ENCODE data around the gene CTCFL. TPM values are rescaled to one million over a fixed set of nuclear protein-coding genes. Genes with fewer than 3 reads are reported as not detected.

Gene CTCFL
- total RNA-seq, 4 donors from 2014 or later = 0.13 to 0.46 TPM; not detected in 2

DNA sequence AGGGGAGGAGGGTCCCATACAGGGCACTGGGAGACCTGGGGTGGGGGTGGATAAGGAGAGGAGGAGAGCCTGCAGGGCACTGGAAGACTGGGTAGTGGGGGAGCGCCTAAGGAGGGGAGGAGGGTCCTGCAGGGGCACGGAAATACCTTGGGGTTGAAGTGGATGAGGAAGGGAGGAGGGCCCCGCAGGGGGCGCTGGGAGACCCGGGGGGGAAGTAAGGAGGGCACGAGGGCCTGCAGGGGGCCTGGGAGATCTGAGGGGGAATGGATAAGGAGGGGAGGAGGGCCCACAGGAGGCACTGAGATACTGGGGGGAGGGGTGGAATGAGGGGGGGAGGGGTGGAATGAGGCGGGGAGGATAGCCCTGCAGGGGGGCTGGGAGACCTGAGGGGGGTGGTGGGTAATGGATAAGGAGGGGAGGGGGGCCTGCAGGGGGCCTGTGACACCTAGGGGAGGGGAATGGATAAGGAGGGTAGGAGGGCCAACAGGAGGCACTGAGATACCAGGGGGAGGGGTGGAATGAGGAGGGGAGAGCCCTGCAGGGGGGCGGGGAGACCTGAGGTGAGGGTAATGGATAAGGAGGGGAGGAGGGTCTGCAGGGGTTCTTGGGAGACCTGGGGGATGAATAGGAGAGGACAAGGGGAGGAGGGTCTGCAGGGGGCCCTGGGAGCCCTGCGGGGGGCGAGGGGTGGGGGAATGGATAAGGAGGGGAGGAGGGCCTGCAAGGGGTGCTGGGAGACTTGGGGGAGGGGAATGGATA is 567 bp upstream of the CTCFL start:
- intact Hi-C loops (cut with DNase I) = no loop called here

DNA sequence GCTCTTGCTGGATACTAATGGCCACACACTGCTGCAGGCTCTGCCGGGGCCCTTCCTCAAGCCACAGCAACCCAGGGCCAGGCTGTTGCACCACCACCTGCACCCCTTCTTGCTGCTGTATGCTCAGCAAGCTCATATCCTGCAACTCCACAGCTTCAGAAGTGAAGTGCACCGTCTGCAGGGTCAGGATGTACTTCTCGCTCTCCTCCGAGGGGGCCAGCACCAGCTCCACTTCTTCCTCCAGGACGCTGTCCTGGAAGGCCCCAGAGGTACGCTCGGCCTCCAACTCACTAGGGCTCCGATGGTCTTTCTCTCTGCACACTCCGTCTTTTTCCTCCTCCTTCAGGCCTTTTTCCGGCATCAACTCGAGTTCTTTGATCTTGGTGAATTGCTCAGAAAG is 1.2 kb downstream of the CTCFL start:
- intact Hi-C loops (cut with DNase I) = loop anchor here (5.0 kb wide), 1 partner anchor 679 kb away; no protein-coding TSS in a partner anchor
- WGBS, 2 donors = 87 to 90% methylated on average over 11 of the region's 11 CpGs
- Histone ChIP-seq H3K4me1 (no peaks in the 10 kb centered on the region), H3K27me3 (no peaks in the 10 kb centered on the region), H3K9me3 (no peaks in the 10 kb centered on the region), H3K36me3 (no peaks in the 10 kb centered on the region), H3K27ac (no peak overlapping the region), H3K4me3 (replicated peaks in 1 of 3) (no peak overlapping the region)
- no peak for DNase-seq
- TF ChIP-seq POLR2A (IDR thresholded peaks at IDR 0.05) = no peak
- TF ChIP-seq, protein P1, sequence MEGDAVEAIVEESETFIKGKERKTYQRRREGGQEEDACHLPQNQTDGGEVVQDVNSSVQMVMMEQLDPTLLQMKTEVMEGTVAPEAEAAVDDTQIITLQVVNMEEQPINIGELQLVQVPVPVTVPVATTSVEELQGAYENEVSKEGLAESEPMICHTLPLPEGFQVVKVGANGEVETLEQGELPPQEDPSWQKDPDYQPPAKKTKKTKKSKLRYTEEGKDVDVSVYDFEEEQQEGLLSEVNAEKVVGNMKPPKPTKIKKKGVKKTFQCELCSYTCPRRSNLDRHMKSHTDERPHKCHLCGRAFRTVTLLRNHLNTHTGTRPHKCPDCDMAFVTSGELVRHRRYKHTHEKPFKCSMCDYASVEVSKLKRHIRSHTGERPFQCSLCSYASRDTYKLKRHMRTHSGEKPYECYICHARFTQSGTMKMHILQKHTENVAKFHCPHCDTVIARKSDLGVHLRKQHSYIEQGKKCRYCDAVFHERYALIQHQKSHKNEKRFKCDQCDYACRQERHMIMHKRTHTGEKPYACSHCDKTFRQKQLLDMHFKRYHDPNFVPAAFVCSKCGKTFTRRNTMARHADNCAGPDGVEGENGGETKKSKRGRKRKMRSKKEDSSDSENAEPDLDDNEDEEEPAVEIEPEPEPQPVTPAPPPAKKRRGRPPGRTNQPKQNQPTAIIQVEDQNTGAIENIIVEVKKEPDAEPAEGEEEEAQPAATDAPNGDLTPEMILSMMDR (IDR thresholded peaks at IDR 0.05) = no peak

More for the DNA sequence above, 567 bp upstream of the CTCFL start:
- no peak overlapping the region for H3K4me3 ChIP-seq (replicated peaks in 1 of 3)
- H3K27me3 ChIP-seq = no peaks in the 10 kb centered on the region
- 29 to 46% methylated on average over 8 of the region's 10 CpGs for WGBS, 2 donors
- no peak for DNase-seq
- H3K9me3 ChIP-seq = no peaks in the 10 kb centered on the region
- no peaks in the 10 kb centered on the region for H3K4me1 ChIP-seq
- no peak for TF ChIP-seq POLR2A (IDR thresholded peaks at IDR 0.05)
- H3K27ac ChIP-seq = no peak overlapping the region
- no peaks in the 10 kb centered on the region for H3K36me3 ChIP-seq

DNA sequence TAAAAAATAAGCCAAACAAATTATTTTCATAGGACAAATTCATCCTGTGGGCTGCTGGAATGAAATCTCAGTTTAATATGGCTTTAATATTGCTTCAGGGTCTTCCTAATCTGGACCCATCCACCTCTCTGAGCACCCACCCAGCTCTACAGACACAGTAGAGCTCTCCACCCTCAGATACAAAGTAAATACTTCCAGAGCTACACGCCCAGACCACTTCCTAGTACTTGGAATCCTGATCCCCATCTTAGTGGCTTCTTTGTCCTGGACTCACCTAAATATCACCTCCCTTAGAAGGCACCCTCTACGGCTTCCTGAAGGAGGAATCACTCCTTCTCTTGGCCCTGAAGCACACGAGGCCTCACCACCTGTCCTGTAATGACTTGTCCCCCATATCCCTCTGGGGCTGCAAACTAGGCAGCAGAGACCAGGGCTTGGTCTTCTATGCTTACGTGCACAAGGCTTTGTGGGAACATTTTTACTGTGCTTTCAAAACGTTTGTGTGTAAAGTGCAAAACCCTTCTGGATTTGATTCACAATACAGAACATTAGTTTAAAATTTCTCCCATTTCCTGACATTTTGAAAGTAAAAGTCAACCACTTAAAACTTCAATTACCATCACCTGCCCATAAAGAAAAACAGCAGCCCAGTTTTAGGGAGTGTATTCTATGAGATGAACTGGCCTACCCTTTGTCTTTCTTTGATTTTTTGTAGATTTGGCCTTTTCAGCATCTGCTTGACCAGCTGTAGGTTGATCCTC is 2.4 kb downstream of the CTCFL start:
- 74% methylated on average over 5 of the region's 5 CpGs for WGBS, 2 donors
- Histone ChIP-seq H3K4me3 (replicated peaks in 1 of 3) (no peak overlapping the region), H3K4me1 (no peaks in the 10 kb centered on the region), H3K27ac (no peak overlapping the region), H3K36me3 (no peaks in the 10 kb centered on the region), H3K9me3 (no peaks in the 10 kb centered on the region), H3K27me3 (no peaks in the 10 kb centered on the region)
- TF ChIP-seq, protein P1 (IDR thresholded peaks at IDR 0.05) = no peak
- TF ChIP-seq POLR2A (IDR thresholded peaks at IDR 0.05) = no peak
- intact Hi-C loops (cut with DNase I) = loop anchor here (5.0 kb wide), 1 partner anchor 680 kb away; no protein-coding TSS in a partner anchor
- DNase-seq = no peak

DNA sequence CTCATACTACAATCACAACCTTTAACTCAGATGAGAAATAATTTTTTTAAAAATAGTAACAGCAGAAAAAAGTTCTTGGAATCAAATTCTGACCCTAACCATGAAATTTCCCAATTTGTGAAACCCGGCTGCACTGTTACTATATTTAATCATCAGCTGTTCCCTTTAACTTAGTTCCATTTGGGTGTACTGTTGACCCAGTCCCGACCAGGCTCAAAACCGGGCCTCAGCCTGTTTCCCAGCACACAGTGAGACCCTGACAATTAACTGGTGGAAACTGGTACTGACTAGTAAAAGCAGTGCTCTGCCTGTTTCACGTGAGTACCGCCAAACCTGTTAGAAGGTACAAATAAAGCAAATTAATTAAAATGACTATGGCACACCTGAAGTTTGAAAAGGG is 7.0 kb downstream of the CTCFL start:
- H3K9me3 ChIP-seq = no peaks in the 10 kb centered on the region
- H3K36me3 ChIP-seq = no peaks in the 10 kb centered on the region
- intact Hi-C loops (cut with DNase I) = no loop called here
- no peak for TF ChIP-seq POLR2A (IDR thresholded peaks at IDR 0.05)
- TF ChIP-seq, protein P1 (IDR thresholded peaks at IDR 0.05) = no peak
- no peaks in the 10 kb centered on the region for H3K4me1 ChIP-seq
- no peak overlapping the region for H3K4me3 ChIP-seq (replicated peaks in 1 of 3)
- no peaks in the 10 kb centered on the region for H3K27me3 ChIP-seq
- 89% methylated on average over 5 of the region's 5 CpGs for WGBS, 2 donors
- no peak for DNase-seq
- H3K27ac ChIP-seq = no peak overlapping the region

DNA sequence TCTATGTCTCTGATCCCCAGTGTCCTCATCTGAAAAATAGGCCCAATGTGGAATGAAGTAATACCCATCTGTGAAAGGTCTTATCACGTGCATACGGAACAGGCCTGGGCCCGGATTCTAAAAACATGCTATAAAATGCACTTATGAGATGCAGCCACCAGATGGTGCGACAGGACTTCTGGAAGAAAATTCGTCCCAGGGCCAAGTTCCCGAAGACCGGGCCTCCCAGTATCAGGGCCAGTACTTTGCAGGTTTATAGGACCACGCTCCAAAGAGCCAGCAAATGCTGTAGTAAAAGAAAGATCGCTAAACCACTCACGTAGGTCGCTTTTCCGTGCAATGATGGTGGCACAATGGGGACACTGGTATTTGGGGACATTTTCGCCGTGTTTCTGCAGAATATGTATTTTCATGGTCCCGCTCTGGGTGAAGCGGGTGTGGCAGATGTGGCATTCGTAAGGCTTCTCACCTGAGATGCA is 10.6 kb downstream of the CTCFL start:
- Histone ChIP-seq H3K4me3 (replicated peaks in 1 of 3) (no peak overlapping the region), H3K4me1 (peaks cover 0 to 10% of the 10 kb centered on the region in 2 donors), H3K9me3 (no peaks in the 10 kb centered on the region), H3K27ac (no peak overlapping the region), H3K36me3 (no peaks in the 10 kb centered on the region), H3K27me3 (no peaks in the 10 kb centered on the region)
- peak; percentile 75 to 79 for DNase-seq
- intact Hi-C loops (cut with DNase I) = loop anchor here (2.0 to 5.0 kb wide), 2 partner anchors 78 to 693 kb away; no protein-coding TSS in a partner anchor
- TF ChIP-seq POLR2A (IDR thresholded peaks at IDR 0.05) = no peak
- TF ChIP-seq, protein P1 (IDR thresholded peaks at IDR 0.05) = peak; percentile 54 to 91 (median 78)
- WGBS, 2 donors = 37 to 44% methylated on average over 13 of the region's 17 CpGs
